ENCODE results near the gene RAPGEF4. TPM values are rescaled to one million over a fixed set of nuclear protein-coding genes. Genes with fewer than 3 reads are reported as not detected.

Gene RAPGEF4
- total RNA-seq, 2 donors from 2014 or later: 1.4 to 2.2 TPM

DNA sequence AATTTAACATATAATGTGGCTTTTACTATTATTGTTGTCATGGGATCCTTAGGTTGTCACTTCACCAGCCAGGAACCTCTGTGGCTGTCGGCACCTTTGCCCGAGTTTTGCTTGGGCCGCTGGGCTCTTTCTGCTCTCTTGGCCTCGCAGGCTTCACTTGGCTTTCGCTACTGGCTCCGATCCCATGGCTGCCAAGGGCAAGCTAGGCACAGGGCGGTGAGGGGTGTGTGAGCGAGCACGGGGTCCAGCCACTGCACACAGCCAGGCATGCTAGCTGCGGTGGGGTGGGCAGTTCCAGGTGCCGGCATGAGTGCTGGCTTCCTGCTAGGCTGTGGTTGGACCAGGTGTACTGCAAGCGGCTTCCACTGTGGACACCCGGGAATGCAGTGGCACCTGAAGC, 23.4 kb upstream of the RAPGEF4 start:
- Mint-ChIP-seq H3K4me1 (no peaks in the 10 kb centered on the region), H3K9me3 (no peaks in the 10 kb centered on the region), H3K4me3 (no peak overlapping the region), H3K27ac (no peak overlapping the region), H3K27me3 (peaks cover 6% of the 10 kb centered on the region), H3K36me3 (ENCODE audit: low read depth) (no peaks in the 10 kb centered on the region)
- ATAC-seq (replicated peaks): no peak

DNA sequence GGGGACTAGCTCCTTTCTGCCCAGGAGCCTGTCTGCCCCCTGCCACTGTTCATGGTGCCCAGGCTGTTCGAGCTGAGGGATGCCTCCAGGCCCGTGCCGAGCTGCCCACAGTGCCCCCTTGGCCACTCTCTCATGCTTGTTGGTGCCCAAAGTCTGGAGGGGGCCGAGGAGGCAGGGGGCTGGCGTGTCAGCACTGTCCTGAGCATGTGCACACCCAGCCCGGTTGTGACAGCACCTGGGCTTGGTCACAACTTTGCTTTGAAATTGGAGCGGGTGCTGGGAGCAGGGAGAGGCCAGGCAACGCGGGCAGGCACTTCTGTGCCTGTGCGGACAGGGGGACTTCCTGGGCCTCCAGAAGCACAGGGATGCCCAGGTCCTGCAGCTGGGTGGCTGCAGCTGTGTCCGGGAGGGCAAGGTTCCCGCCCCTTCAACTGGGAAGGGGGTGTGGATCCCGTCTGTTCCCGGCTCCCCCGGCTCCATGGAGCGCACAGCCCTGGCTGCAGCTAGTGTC, 22.2 kb upstream of the RAPGEF4 start:
- Mint-ChIP-seq H3K9me3 (no peaks in the 10 kb centered on the region), H3K4me3 (no peak overlapping the region), H3K4me1 (no peaks in the 10 kb centered on the region), H3K27me3 (peaks cover 2% of the 10 kb centered on the region), H3K36me3 (ENCODE audit: low read depth) (no peaks in the 10 kb centered on the region), H3K27ac (no peak overlapping the region)
- ATAC-seq (replicated peaks): no peak

DNA sequence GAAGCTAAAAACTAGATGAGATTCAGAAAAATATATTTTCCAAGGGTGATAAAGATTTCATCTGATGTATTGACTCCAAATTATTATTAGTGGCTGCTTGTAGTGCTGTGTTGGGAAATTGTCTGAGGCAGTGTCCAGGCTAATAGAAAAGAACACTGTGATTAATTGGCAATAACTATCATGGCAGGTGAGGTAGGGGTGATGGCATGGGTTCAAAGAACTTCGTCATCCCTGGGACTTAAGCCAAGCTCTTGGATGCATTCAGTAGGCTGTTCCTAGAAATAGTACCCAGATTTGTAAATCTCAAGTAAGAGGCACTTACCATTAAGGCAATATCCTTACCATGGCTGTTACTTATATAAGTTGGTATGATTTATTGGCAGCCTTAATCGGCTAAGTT, 13.2 kb upstream of the RAPGEF4 start:
- H3K4me3 Mint-ChIP-seq: no peak overlapping the region
- ATAC-seq (replicated peaks): no peak
- no peaks in the 10 kb centered on the region for H3K36me3 Mint-ChIP-seq (ENCODE audit: low read depth)
- peaks cover 23% of the 10 kb centered on the region for H3K27me3 Mint-ChIP-seq
- H3K4me1 Mint-ChIP-seq: no peaks in the 10 kb centered on the region
- H3K9me3 Mint-ChIP-seq: peaks cover 10% of the 10 kb centered on the region
- H3K27ac Mint-ChIP-seq: no peak overlapping the region

DNA sequence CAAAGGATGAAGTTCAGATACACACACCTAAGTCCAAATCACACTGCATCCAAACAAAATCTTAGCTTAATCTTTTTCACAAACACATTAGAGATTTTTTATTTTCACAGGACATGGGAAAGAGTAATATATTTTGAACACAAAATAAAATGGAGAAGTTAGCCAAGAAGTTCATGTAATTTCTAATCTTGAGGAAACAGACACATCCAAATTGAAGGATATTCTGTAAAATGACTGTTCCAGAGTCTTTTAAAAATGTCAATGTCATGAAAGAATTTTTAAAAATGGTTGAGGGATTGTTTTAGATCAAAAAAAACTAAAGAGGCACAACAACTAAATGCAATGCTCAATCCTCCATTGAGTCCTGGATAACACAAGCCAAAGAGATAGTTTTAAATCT, 12.4 kb upstream of the RAPGEF4 start:
- no peak overlapping the region for H3K27ac Mint-ChIP-seq
- no peak overlapping the region for H3K4me3 Mint-ChIP-seq
- H3K27me3 Mint-ChIP-seq: peaks cover 26% of the 10 kb centered on the region
- no peaks in the 10 kb centered on the region for H3K4me1 Mint-ChIP-seq
- no peak for ATAC-seq (replicated peaks)
- no peaks in the 10 kb centered on the region for H3K36me3 Mint-ChIP-seq (ENCODE audit: low read depth)
- peaks cover 10% of the 10 kb centered on the region for H3K9me3 Mint-ChIP-seq

DNA sequence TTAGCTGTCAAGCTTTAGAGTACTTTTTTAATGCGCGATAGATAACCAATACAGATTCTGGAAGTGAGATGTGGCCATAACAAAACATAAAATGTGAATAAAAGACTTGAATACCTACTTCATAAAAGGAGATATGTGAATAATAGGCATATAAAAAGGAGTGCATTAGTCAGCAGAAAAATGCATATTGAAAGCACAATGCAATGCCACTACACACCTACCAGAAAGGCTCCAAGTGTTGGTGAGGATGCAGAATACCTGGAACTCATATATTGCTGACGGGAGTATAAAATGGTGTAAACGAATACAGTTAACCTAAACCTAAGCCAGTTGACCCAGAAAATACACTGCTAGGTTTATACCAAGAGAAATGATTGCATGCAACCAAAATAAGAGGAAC, 10.9 kb upstream of the RAPGEF4 start:
- peaks cover 7% of the 10 kb centered on the region for H3K9me3 Mint-ChIP-seq
- H3K4me1 Mint-ChIP-seq: no peaks in the 10 kb centered on the region
- no peak for ATAC-seq (replicated peaks)
- H3K4me3 Mint-ChIP-seq: no peak overlapping the region
- no peaks in the 10 kb centered on the region for H3K36me3 Mint-ChIP-seq (ENCODE audit: low read depth)
- peaks cover 29% of the 10 kb centered on the region for H3K27me3 Mint-ChIP-seq
- no peak overlapping the region for H3K27ac Mint-ChIP-seq

DNA sequence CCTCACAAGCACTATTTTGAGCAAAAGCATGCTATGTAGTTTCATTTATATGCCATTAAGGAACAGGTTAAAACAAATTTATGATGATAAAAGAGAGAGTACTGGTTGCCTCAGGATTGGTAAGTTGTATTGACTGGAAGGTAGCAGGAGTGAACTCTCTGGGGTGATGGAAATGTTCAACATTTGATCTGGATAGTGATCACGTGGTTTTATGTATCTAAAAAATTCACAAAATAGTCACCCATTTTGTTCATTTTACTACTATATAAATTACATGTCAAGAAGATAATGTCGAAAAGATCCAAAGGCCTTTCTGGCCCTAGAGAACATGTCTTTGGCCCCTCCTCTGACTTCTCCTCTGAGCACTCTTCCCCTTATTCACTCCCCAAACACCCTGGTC, 10.4 kb upstream of the RAPGEF4 start:
- H3K4me1 Mint-ChIP-seq: no peaks in the 10 kb centered on the region
- H3K4me3 Mint-ChIP-seq: no peak overlapping the region
- peaks cover 33% of the 10 kb centered on the region for H3K27me3 Mint-ChIP-seq
- H3K9me3 Mint-ChIP-seq: peaks cover 5% of the 10 kb centered on the region
- H3K27ac Mint-ChIP-seq: no peak overlapping the region
- no peaks in the 10 kb centered on the region for H3K36me3 Mint-ChIP-seq (ENCODE audit: low read depth)
- no peak for ATAC-seq (replicated peaks)

DNA sequence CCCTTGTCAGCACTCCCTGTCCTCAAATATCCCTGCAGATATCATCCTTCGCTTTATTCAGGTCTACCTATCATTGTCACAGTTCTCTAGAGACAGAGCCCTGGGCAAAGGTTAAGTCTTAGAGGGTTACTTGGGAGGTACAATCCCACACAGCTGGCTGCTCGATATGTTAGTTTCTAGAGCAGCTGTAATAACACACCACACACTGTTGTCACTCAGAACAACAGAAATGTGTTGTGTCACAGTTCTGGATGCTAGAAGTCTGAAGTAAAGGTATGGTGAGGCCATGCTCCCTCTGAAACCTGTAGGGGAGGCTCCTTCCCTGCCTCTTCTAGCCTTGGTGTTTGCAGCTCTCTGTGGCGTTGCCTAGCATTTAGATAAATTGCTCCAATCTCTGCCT, 9.9 kb upstream of the RAPGEF4 start:
- no peak overlapping the region for H3K27ac Mint-ChIP-seq
- H3K4me3 Mint-ChIP-seq: no peak overlapping the region
- ATAC-seq (replicated peaks): no peak
- H3K4me1 Mint-ChIP-seq: no peaks in the 10 kb centered on the region
- H3K27me3 Mint-ChIP-seq: peaks cover 34% of the 10 kb centered on the region
- H3K9me3 Mint-ChIP-seq: peaks cover under 1% of the 10 kb centered on the region
- H3K36me3 Mint-ChIP-seq (ENCODE audit: low read depth): no peaks in the 10 kb centered on the region

DNA sequence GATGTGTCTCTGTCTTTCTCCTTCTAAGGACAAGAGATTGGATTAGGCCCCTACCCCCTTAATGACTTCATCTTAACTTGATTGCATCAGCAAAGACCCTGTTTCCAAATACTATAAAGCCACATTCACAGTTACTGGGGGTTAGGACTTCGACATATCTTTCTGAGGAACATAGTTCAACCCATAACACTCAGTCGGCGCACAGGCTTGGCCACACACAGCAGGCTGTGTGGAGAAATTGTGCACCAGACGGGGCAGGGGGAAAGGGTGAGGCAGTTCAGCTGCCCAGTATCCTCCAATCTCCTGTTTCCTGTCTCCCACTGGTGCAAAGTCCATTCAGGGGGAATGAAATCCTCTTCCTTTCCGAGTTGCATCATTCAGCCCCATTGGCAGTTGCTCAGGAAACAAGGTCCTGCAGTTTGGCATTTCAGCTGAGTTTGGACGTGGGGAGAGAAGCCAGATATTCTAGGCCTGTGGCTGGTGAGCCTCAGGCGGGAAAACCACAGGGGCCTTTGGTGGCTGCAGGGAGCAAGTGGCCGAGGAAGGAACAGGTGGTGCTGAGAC, 9.4 kb upstream of the RAPGEF4 start:
- peaks cover 38% of the 10 kb centered on the region for H3K27me3 Mint-ChIP-seq
- H3K9me3 Mint-ChIP-seq: no peaks in the 10 kb centered on the region
- H3K4me1 Mint-ChIP-seq: no peaks in the 10 kb centered on the region
- no peak overlapping the region for H3K27ac Mint-ChIP-seq
- no peak overlapping the region for H3K4me3 Mint-ChIP-seq
- H3K36me3 Mint-ChIP-seq (ENCODE audit: low read depth): no peaks in the 10 kb centered on the region
- ATAC-seq (replicated peaks): no peak

DNA sequence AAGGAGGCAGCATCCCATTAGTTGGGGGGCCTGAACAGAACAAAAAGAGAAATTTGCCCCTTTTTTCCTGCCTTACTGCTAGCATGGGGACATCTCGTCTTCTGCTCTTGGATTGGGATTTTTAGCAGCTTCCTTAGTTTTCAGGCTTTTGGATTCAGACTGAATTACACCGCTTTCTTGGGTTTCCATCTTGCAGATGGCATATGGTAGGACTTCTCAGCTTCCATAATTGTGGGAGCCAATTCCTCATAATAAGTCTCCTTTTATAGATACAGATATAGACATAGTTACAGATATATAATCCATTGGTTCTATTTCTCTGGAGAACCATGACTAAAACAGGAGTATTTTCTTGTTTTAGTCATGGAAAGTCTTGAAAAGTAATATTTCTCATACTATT, 5.2 kb upstream of the RAPGEF4 start:
- Mint-ChIP-seq H3K4me1 (no peaks in the 10 kb centered on the region), H3K36me3 (ENCODE audit: low read depth) (no peaks in the 10 kb centered on the region), H3K27ac (no peak overlapping the region)

DNA sequence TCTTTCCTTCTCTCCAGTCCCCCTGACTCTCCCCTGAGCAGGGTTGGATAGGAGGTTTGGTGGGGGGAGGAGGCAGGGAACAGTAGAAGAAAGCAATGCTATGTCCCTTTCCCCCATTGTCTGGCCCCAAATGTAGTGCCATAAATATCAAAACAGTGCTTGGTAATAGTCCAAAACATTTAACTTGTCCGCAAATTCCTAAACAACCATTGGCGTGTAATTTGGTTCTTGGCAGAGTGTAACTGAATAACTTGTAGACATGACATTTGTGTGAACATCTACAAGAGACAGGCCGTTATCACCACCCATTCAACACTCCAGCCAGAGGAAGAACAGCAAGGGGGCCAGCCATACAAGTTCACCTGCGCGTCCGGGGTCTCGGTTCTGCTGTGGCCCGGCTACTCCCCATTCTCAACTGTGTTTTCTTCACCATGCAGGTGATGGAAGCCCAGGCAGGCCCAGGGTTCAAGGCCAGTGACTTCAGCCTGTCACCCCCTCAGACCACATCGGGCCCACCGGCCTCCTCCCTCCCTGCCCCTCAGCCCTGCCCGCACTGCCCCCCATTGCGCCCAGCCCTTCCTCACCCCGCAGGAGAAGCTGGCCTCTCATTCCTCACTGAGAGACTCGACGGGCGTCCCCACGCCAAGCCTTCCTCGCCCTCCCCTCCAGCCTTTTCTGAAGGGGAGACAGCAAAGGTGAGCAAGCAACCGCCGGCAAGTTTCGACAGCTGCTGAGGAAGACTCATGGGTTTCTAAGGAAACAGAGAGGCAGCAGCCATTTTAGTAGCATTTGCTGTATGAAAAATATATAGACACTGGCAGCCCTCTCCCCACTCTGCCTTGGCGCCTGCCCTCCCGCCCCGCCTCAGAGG, 699 bp upstream of the RAPGEF4 start:
- H3K4me3 Mint-ChIP-seq: peak overlapping the region; percentile 13
- H3K4me1 Mint-ChIP-seq: no peaks in the 10 kb centered on the region
- no peak overlapping the region for H3K27ac Mint-ChIP-seq
- H3K36me3 Mint-ChIP-seq (ENCODE audit: low read depth): no peaks in the 10 kb centered on the region
- H3K27me3 Mint-ChIP-seq: peaks cover 69% of the 10 kb centered on the region
- H3K9me3 Mint-ChIP-seq: no peaks in the 10 kb centered on the region
- peak; percentile 9 for ATAC-seq (replicated peaks)

More for the DNA sequence above, 5.2 kb upstream of the RAPGEF4 start:
- H3K4me3 Mint-ChIP-seq: no peak overlapping the region
- ATAC-seq (replicated peaks): no peak
- H3K9me3 Mint-ChIP-seq: no peaks in the 10 kb centered on the region
- H3K27me3 Mint-ChIP-seq: peaks cover 62% of the 10 kb centered on the region

DNA sequence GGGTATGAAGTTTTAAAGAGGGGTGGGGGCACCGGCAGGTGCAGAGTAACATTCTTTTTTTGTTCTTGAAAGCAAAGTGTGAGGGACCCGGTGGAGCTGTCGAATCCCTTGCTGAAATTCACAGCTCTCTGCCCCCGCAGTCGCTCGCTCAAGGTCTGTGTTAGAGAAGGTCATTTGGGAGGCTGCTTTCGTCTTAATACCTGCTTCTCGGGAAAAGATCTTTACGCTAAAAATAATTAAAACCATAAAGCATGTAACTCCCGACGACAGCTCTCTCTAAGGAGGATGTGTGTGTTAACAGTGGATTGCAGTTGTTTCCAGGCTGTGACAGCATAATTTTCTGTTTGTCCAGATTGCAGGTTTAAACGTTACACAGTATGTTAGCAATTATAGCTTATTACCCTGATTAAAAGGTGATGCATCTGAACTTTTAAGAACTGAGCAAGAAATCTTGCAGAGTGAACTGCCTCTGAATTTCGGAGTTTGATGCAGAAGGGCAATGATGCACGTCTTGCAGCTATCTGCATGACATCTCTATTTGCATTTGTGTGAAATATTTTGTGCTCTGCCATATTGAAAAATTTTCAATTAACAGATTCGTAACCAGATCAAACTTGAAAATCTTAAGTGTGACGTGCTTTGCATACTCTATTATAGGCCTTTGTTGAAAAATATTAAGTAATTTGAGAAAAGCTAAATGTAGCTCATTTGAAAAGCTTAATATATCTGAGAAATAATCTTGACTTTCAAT, 954 bp downstream of the RAPGEF4 start:
- Mint-ChIP-seq H3K36me3 (ENCODE audit: low read depth) (no peaks in the 10 kb centered on the region), H3K4me3 (peak overlapping the region; percentile 41), H3K27me3 (peaks cover 61% of the 10 kb centered on the region), H3K9me3 (no peaks in the 10 kb centered on the region), H3K27ac (no peak overlapping the region), H3K4me1 (no peaks in the 10 kb centered on the region)
- ATAC-seq (replicated peaks): no peak

DNA sequence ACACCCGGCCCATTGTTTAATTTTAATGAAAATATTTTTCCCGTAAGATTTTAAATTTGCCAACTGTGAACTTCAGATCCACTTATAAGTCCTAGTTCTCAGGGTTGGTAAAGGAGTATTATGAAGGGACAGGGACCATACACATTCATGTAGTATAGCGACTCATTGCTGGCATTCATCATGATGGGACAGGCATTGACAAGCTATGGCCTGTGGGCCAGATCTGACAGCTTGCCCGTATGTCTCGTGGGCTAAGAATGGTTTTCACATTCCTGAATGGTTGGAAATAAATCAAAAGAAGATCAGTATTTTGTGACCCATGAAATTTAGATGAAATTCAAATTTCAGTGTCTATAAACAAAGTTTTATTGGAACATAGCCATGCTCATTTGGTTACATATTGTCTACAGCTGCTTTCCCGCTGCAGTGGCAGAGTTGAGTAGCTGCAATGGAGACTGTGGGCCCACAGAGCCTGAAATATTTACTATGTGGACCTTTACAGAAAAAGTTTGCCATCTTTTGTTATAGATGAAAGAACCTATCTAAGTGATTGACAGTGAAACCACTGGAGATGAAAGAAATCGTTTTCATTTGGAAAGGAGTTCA, 4.1 kb downstream of the RAPGEF4 start:
- Mint-ChIP-seq H3K9me3 (peaks cover 5% of the 10 kb centered on the region), H3K4me3 (no peak overlapping the region), H3K27ac (no peak overlapping the region), H3K36me3 (ENCODE audit: low read depth) (no peaks in the 10 kb centered on the region), H3K4me1 (no peaks in the 10 kb centered on the region), H3K27me3 (peaks cover 54% of the 10 kb centered on the region)
- no peak for ATAC-seq (replicated peaks)

DNA sequence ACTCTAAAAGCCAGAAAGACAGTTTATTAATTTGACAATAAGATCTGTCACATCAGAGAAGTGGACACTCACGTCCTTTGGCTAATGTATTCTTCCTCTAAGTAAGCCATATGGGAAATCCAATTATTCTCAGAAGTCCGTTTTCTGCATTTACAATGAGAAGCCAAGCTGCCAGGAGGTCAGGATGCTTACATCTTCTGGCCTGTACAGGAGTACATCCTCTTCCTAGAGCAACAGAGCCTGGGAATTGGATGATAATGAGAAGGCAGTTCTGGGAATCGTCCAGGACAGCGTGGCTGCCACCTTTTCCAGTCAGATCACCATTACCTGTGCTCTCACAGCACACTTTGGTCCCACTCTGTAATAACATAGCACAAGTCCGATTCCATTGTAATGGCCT, 5.2 kb downstream of the RAPGEF4 start:
- Mint-ChIP-seq H3K27me3 (peaks cover 49% of the 10 kb centered on the region), H3K9me3 (peaks cover 5% of the 10 kb centered on the region), H3K4me1 (no peaks in the 10 kb centered on the region), H3K4me3 (no peak overlapping the region), H3K36me3 (ENCODE audit: low read depth) (no peaks in the 10 kb centered on the region), H3K27ac (no peak overlapping the region)
- no peak for ATAC-seq (replicated peaks)

DNA sequence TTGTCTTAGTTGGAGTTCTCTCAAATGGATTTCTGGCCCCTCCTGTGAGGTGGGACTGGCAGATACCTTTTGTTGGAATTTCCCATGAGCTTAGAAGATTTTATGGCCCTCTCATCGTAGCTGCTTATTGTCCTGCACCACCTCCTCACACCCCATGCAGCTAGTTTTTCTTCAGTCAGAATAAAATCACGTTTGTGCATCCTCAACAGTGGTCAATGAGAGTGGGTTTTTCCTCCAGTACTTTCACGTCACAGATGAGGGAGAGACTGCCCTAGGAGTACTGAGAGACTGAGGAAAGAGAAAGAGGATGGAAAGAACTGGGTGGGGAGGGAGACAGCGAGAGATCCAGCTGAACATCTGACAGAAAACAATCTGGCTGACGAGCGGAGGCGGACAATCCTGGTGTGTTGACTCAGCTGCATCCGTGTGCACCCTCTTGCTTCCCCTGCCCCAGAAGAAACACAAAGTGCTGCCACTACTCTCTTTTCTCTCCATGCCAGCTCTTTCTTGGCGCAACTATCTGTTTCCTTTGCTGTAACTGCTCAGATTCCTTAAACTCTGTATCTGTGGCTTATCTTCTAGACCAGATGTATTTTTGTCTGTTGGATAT, 7.4 kb downstream of the RAPGEF4 start:
- no peak for ATAC-seq (replicated peaks)
- no peaks in the 10 kb centered on the region for H3K4me1 Mint-ChIP-seq
- H3K4me3 Mint-ChIP-seq: no peak overlapping the region
- H3K27ac Mint-ChIP-seq: no peak overlapping the region
- H3K27me3 Mint-ChIP-seq: peaks cover 39% of the 10 kb centered on the region
- H3K9me3 Mint-ChIP-seq: peaks cover 5% of the 10 kb centered on the region
- no peaks in the 10 kb centered on the region for H3K36me3 Mint-ChIP-seq (ENCODE audit: low read depth)
